ENCODE data around the gene KCNH3. TPM values are rescaled to one million over a fixed set of nuclear protein-coding genes. Genes with fewer than 3 reads are reported as not detected.

Gene KCNH3
- total RNA-seq, 1 experiment from 2014 or later, result 0.59 TPM

DNA sequence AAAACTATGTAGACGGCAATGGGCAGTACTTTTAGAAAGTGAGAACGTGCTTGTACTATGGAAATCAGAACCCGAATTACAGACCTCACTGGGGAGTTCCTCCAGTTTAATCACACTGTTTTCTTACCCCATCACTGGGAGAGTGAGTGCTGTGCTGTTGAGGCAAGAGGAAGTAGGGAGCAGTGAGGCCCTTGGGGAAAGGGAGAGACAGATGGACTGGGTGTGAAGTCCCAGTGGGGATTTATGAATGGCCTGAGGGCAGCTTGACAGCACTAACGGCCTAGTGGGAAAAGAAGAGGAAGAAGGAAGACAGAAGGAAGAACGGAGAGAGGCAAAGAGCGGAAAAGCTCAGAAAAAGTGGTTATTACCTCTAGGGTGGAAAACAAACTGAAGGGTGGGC is 23.4 kb downstream of the KCNH3 start:
- no peak for TF ChIP-seq CTCF (IDR thresholded peaks at IDR 0.05; ENCODE audit: unreplicated experiment)
- Mint-ChIP-seq H3K4me3 (ENCODE audit: low read depth, unreplicated experiment) (no peak overlapping the region), H3K4me1 (ENCODE audit: low read depth, unreplicated experiment) (no peaks in the 10 kb centered on the region), H3K9me3 (ENCODE audit: low read depth, unreplicated experiment) (no peaks in the 10 kb centered on the region), H3K27me3 (ENCODE audit: unreplicated experiment) (no peaks in the 10 kb centered on the region), H3K36me3 (ENCODE audit: insufficient read depth, unreplicated experiment) (peaks cover 25% of the 10 kb centered on the region), H3K27ac (ENCODE audit: unreplicated experiment) (no peak overlapping the region)
- BruUV-seq (replicated peaks), result no TSS peak
- DNase-seq, result no peak
- CTCF ChIA-PET, result no interaction called here
- intact Hi-C loops (cut with micrococcal nuclease; ENCODE audit: unreplicated experiment), result no loop called here

DNA sequence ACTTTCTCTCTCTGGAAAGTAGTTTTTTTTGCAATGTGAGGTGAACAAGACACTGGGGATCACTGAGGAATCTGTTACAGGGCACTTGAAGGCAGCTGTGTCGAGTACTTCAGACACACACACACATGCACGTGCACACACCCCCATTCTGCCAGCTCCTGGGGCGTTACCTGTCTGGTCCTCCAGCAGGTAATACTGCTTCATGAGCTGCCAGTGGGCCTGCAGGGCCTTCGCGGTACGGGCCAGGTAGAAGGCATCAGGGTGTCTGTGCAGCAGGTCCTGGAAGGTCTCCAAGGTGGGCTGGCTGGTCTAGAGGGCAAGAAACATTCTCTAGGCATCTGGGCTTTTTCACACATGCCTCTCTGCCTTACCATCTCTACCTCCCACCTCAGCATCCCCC is 24.0 kb downstream of the KCNH3 start:
- no peak overlapping the region for H3K4me3 Mint-ChIP-seq (ENCODE audit: low read depth, unreplicated experiment)
- no peak for TF ChIP-seq CTCF (IDR thresholded peaks at IDR 0.05; ENCODE audit: unreplicated experiment)
- no peaks in the 10 kb centered on the region for H3K4me1 Mint-ChIP-seq (ENCODE audit: low read depth, unreplicated experiment)
- intact Hi-C loops (cut with micrococcal nuclease; ENCODE audit: unreplicated experiment), result no loop called here
- CTCF ChIA-PET, result no interaction called here
- H3K36me3 Mint-ChIP-seq (ENCODE audit: insufficient read depth, unreplicated experiment), result peaks cover 31% of the 10 kb centered on the region
- H3K27ac Mint-ChIP-seq (ENCODE audit: unreplicated experiment), result no peak overlapping the region
- no peaks in the 10 kb centered on the region for H3K9me3 Mint-ChIP-seq (ENCODE audit: low read depth, unreplicated experiment)
- DNase-seq, result no peak
- no peaks in the 10 kb centered on the region for H3K27me3 Mint-ChIP-seq (ENCODE audit: unreplicated experiment)
- BruUV-seq (replicated peaks), result no TSS peak

GRCh38 chr12:49563951-49564685 is 25.3 kb downstream of the KCNH3 start:
- no peak for DNase-seq
- Mint-ChIP-seq H3K27me3 (ENCODE audit: unreplicated experiment) (no peaks in the 10 kb centered on the region), H3K36me3 (ENCODE audit: insufficient read depth, unreplicated experiment) (peaks cover 42% of the 10 kb centered on the region), H3K4me3 (ENCODE audit: low read depth, unreplicated experiment) (no peak overlapping the region), H3K27ac (ENCODE audit: unreplicated experiment) (no peak overlapping the region), H3K9me3 (ENCODE audit: low read depth, unreplicated experiment) (no peaks in the 10 kb centered on the region), H3K4me1 (ENCODE audit: low read depth, unreplicated experiment) (no peaks in the 10 kb centered on the region)
- TF ChIP-seq CTCF (IDR thresholded peaks at IDR 0.05; ENCODE audit: unreplicated experiment), result no peak
- intact Hi-C loops (cut with micrococcal nuclease; ENCODE audit: unreplicated experiment), result no loop called here
- CTCF ChIA-PET, result interaction anchor here (0.6 kb wide), 1 partner anchor 799 kb away, joined by 5 read pairs; no protein-coding TSS in a partner anchor
- no TSS peak for BruUV-seq (replicated peaks)

GRCh38 chr12:49564686-49565405 is 26.0 kb downstream of the KCNH3 start:
- DNase-seq, result no peak
- Mint-ChIP-seq H3K27me3 (ENCODE audit: unreplicated experiment) (no peaks in the 10 kb centered on the region), H3K9me3 (ENCODE audit: low read depth, unreplicated experiment) (no peaks in the 10 kb centered on the region), H3K4me1 (ENCODE audit: low read depth, unreplicated experiment) (no peaks in the 10 kb centered on the region), H3K36me3 (ENCODE audit: insufficient read depth, unreplicated experiment) (peaks cover 42% of the 10 kb centered on the region), H3K27ac (ENCODE audit: unreplicated experiment) (no peak overlapping the region), H3K4me3 (ENCODE audit: low read depth, unreplicated experiment) (no peak overlapping the region)
- BruUV-seq (replicated peaks), result no TSS peak
- intact Hi-C loops (cut with micrococcal nuclease; ENCODE audit: unreplicated experiment), result no loop called here
- CTCF ChIA-PET, result interaction anchor here (0.6 kb wide), 1 partner anchor 798 kb away, joined by 5 read pairs; no protein-coding TSS in a partner anchor
- TF ChIP-seq CTCF (IDR thresholded peaks at IDR 0.05; ENCODE audit: unreplicated experiment), result no peak

All from Calu3 (cell line).